CD4-positive, alpha-beta T cell treated with Interleukin-21 for 1 hour (primary cell): ENCODE results near the gene NOP56.
"Not testable (repeated sequence)": the region's sequence is repeated elsewhere in the genome, so short reads cannot be mapped to it uniquely, and the experiment has no call there.

ENCODE experiments used
- DNase-seq: peaks from one replicate; pipeline ENCODE4 v3.0.0-alpha.2; 2020

Gene NOP56

GRCh38 chr20:2643708-2644107 is 8.7 kb upstream of the NOP56 start:
- no peak for DNase-seq

GRCh38 chr20:2652724-2653555 is 508 bp downstream of the NOP56 start:
- DNase-seq, result no peak

- DNase-seq, result no peak
These were observed 1.3 kb downstream of the NOP56 start for GRCh38 chr20:2653556-2654383.

GRCh38 chr20:2654384-2654822 is 2.0 kb downstream of the NOP56 start:
- no peak for DNase-seq

GRCh38 chr20:2654831-2655230 is 2.4 kb downstream of the NOP56 start:
- DNase-seq, result no peak

- no peak for DNase-seq
These were observed 3.1 kb downstream of the NOP56 start for GRCh38 chr20:2655331-2656116.

- DNase-seq, result no peak
These were observed 4.2 kb downstream of the NOP56 start for GRCh38 chr20:2656471-2657117.

GRCh38 chr20:2657241-2657640 is 4.8 kb downstream of the NOP56 start:
- no peak for DNase-seq

- DNase-seq, result no peak
These were observed 5.2 kb downstream of the NOP56 start for GRCh38 chr20:2657674-2658073.

- no peak for DNase-seq
These were observed 6.3 kb downstream of the NOP56 start for GRCh38 chr20:2658414-2659354.

- no peak for DNase-seq
These were observed 7.1 kb downstream of the NOP56 start for GRCh38 chr20:2659547-2659946.

- no peak for DNase-seq
These were observed 11.0 kb downstream of the NOP56 start for GRCh38 chr20:2663364-2663886.

- DNase-seq, result peak; percentile 94
These were observed 11.7 kb downstream of the NOP56 start, which contains the start of gene IDH3B for GRCh38 chr20:2663887-2664719. IDH3B (minus strand) TSS chr20:2664216; CDS start chr20:2664188, 28 bp downstream.

- DNase-seq, result no peak
These were observed 19.5 kb downstream of the NOP56 start for GRCh38 chr20:2671977-2672376.

GRCh38 chr20:2672446-2672845 is 20.0 kb downstream of the NOP56 start:
- DNase-seq, result no peak

GRCh38 chr20:2673453-2673852 is 21.0 kb downstream of the NOP56 start:
- no peak for DNase-seq

GRCh38 chr20:2680046-2680445 is 27.6 kb downstream of the NOP56 start:
- DNase-seq, result no peak

GRCh38 chr20:2682040-2682439 is 29.6 kb downstream of the NOP56 start:
- DNase-seq, result not testable (repeated sequence)

GRCh38 chr20:2684817-2685216 is 32.4 kb downstream of the NOP56 start:
- not testable (repeated sequence) for DNase-seq

- no peak for DNase-seq
These were observed 35.1 kb downstream of the NOP56 start for GRCh38 chr20:2687514-2687913.
